Bronchial epithelial cell (primary cell): Measurements from ENCODE around the gene SERPINA4. TPM values are rescaled to one million over a fixed set of nuclear protein-coding genes. Genes with fewer than 3 reads are reported as not detected.

ENCODE experiments used
- DNase-seq: peaks from one replicate; pipeline ENCODE4 v3.0.0-alpha.2; 2010; ENCODE audit warnings: low read depth
- FAIRE-seq: peaks from 2 replicates; lab custom pipeline; 2011; peaks lifted over from hg19 to GRCh38; lab: Jason Lieb, UNC
- H3K27me3 ChIP-seq: 2 replicates; pipeline ENCODE4 v1.5.1; 2011; ENCODE audit warnings: low read length; ENCODE audit not compliant: control insufficient read depth, insufficient read depth
- H3K36me3 ChIP-seq: 2 replicates; pipeline ENCODE4 v1.5.1; 2011; ENCODE audit warnings: low read length; ENCODE audit not compliant: control insufficient read depth, insufficient read depth
- H3K4me3 ChIP-seq: 2 replicates; pipeline ENCODE4 v1.5.1; 2011; ENCODE audit warnings: mild to moderate bottlenecking, low read depth, low read length, control low read depth
- total RNA-seq: library from RNA; depleted of rRNA; stranded (reverse); fragments of >200 nt; gene quantifications from 2 replicates; pipeline ENCODE4 v1.2.1, GENCODE V29; 2014
- TF ChIP-seq, protein P1 (sequence below): IDR thresholded peaks from 2 replicates; pipeline ENCODE4 v1.5.1; 2011; ENCODE audit warnings: mild to moderate bottlenecking, moderate library complexity, low read length, control low read depth, inconsistent platforms; ENCODE audit not compliant: insufficient read depth, severe bottlenecking

Gene SERPINA4, protein sequence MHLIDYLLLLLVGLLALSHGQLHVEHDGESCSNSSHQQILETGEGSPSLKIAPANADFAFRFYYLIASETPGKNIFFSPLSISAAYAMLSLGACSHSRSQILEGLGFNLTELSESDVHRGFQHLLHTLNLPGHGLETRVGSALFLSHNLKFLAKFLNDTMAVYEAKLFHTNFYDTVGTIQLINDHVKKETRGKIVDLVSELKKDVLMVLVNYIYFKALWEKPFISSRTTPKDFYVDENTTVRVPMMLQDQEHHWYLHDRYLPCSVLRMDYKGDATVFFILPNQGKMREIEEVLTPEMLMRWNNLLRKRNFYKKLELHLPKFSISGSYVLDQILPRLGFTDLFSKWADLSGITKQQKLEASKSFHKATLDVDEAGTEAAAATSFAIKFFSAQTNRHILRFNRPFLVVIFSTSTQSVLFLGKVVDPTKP
- total RNA-seq = not detected in 2 replicates

DNA sequence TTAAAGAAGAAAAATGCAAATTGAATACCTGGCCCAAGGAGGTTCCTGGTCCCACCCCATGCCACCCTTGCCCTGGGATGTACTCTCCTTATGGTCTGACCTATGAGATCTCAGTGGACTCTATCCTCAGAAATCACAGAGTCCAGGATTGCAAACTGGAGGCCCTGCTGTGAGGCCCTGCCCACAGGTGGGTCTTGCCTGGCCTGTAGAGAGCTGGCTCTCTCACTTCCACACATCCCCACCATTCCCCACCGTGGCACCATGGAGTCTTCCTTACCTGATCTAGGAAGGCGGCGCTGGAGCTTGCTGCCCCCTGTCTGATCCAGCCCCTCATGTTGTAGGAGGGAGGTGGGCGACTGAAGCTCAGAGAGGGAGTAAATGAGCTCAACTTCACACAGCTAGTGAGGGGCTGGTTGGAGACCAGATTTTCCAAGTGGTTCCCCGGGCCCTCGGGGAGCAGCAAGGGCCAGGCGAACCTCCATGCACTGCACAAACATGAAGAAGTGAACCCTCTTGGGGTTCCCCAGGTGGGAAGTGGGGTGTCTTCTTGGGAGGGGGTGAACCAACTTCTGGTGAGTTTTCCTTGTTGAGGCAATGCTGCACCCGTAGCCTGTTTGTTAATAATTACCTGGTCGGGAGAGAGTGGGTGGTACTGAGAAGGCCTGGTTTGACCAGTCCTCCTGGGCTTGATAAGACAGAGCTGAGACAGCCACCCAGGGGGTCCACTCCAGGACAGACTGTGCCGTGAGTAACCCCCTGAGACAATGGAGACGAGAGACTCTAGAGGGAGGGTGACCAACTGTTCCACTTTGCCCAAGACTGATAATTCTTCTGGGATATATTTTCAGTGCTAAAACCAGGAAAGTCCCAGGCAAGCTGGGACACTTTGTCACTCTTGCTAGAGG lies at the start of gene SERPINA4:
TSS of gene SERPINA4 (plus strand) at position 692 of the 905 bp plus-strand sequence. CDS start 2,041 bp downstream, outside the sequence.
- no peaks in the 10 kb centered on the region for H3K27me3 ChIP-seq
- no peak for DNase-seq
- no peaks in the 10 kb centered on the region for H3K36me3 ChIP-seq
- no peak for FAIRE-seq
- no peak within 1 kb of the TSS for H3K4me3 ChIP-seq
- TF ChIP-seq, protein P1, sequence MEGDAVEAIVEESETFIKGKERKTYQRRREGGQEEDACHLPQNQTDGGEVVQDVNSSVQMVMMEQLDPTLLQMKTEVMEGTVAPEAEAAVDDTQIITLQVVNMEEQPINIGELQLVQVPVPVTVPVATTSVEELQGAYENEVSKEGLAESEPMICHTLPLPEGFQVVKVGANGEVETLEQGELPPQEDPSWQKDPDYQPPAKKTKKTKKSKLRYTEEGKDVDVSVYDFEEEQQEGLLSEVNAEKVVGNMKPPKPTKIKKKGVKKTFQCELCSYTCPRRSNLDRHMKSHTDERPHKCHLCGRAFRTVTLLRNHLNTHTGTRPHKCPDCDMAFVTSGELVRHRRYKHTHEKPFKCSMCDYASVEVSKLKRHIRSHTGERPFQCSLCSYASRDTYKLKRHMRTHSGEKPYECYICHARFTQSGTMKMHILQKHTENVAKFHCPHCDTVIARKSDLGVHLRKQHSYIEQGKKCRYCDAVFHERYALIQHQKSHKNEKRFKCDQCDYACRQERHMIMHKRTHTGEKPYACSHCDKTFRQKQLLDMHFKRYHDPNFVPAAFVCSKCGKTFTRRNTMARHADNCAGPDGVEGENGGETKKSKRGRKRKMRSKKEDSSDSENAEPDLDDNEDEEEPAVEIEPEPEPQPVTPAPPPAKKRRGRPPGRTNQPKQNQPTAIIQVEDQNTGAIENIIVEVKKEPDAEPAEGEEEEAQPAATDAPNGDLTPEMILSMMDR = no peak

DNA sequence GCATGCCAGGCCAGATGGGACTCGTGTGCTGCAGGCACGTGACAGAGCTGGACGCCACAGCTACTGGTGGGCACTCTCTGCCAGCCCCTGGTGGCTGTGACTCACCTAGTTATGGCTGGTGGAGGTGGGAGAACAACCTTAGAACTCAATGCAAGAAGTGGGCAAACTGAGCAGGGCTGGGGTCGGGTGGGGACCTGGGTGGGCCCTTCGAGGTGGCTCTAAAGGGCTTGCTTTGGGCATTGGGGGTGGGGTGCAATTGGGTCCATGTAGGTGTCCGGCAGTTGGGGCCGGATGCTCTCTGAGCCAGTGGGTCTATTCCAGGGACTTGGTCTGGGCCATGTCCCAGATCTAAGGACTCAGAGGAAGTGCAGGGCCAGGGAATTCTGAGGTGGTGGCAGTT lies 46.9 kb upstream of the SERPINA4 start:
- no peaks in the 10 kb centered on the region for H3K27me3 ChIP-seq
- DNase-seq (no peak), FAIRE-seq (no peak)
- TF ChIP-seq, protein P1 = no peak
- H3K4me3 ChIP-seq = no peak overlapping the region
- H3K36me3 ChIP-seq = no peaks in the 10 kb centered on the region

DNA sequence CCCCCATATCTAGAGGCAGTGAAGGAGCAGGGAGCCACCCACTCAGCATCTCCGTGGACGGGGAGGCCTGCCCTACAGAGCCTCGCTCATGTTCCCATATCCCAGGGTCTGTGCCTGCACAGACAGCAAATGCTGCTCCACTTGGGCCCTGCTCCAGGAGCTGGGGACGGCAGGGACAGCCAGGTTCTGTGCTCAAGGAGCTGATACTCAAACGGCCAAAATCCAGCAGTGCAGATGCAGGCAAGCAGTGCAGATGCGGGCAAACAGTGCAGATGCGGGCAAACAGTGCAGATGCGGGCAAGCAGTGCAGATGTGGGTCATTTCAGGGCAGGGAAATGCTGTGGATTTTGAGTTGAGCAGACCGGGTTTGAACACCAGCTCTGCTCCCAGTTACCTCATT lies 45.8 kb upstream of the SERPINA4 start:
- no peak overlapping the region for H3K4me3 ChIP-seq
- H3K36me3 ChIP-seq = no peaks in the 10 kb centered on the region
- DNase-seq (no peak), FAIRE-seq (no peak)
- TF ChIP-seq, protein P1 = no peak
- H3K27me3 ChIP-seq = no peaks in the 10 kb centered on the region

DNA sequence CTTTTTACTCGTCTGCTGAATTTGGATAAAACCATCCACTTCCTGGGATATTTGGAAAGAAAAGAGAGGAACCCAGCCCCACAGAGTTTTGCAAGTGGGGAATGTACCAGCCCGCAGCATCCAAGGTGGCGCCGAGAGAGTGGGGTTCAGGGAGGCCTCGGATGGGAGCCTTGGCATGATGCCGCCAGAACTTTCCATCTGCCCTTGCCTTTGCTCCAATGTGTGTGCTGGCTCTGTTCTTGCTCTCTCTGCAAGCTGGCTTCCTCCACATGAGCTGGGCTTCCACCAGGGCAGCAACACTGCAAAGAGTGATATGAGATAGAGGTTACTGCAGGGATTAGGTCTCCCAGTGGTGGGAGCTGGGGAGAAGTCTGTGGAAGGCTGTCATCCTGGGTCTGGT lies 45.4 kb upstream of the SERPINA4 start:
- TF ChIP-seq, protein P1 = no peak
- FAIRE-seq (no peak), DNase-seq (no peak)

DNA sequence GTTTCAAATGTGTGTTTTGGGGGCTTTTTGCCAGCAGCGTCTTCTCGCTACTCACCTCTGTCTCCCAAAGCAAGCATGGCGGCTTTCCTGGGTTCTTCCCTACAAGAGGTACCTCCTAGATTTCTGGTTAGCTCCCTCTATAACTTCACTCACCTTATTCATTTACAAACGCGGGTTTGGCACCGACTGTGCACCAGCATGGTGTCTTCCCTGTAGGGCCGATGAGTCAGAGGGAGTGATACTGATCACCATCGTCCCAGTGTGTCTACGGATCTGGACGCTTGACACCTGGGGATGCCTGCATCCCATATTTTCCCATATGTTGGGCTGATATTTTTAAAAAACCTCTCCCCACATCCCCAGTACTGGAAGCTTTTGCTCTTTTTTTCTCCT lies 44.0 kb upstream of the SERPINA4 start:
- DNase-seq (no peak), FAIRE-seq (peak; percentile 7)
- no peak overlapping the region for H3K4me3 ChIP-seq
- no peaks in the 10 kb centered on the region for H3K27me3 ChIP-seq
- no peaks in the 10 kb centered on the region for H3K36me3 ChIP-seq
- TF ChIP-seq, protein P1 = no peak

More for the DNA sequence above, 45.4 kb upstream of the SERPINA4 start:
- Histone ChIP-seq H3K27me3 (no peaks in the 10 kb centered on the region), H3K36me3 (no peaks in the 10 kb centered on the region), H3K4me3 (no peak overlapping the region)
